Measurements from ENCODE around the gene OCIAD1. TPM values are rescaled to one million over a fixed set of nuclear protein-coding genes. Genes with fewer than 3 reads are reported as not detected.
A peak's percentile ranks its signal among the peaks of the same experiment; 100 is the strongest.
"Not testable (repeated sequence)": the region's sequence is repeated elsewhere in the genome, so short reads cannot be mapped to it uniquely, and the experiment has no call there.

Gene OCIAD1, protein sequence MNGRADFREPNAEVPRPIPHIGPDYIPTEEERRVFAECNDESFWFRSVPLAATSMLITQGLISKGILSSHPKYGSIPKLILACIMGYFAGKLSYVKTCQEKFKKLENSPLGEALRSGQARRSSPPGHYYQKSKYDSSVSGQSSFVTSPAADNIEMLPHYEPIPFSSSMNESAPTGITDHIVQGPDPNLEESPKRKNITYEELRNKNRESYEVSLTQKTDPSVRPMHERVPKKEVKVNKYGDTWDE
- polyA plus RNA-seq (ENCODE audit: insufficient read length in 10 of 10): 100 to 1,000 TPM; 180 to 262 (median 211) TPM
- long read RNA-seq, donor 1, transcript OCIAD1-206 (2 exons, 1,916 nt): minor isoform, 6 of 71 reads
- long read RNA-seq, donor 1, transcript OCIAD1-222 (7 exons, 688 nt): minor isoform, 5 of 71 reads
- long read RNA-seq, donor 1, transcript OCIAD1-201 (9 exons, 1,414 nt): major isoform, 27 of 71 reads
- long read RNA-seq, donor 1, transcript OCIAD1-202 (9 exons, 1,594 nt): minor isoform, 14 of 71 reads
- long read RNA-seq, donor 1, partial matches to known transcripts: 16 of 71 reads
- long read RNA-seq, donor 1, other reads (novel, unspliced or antisense): 0 of 71 reads
- long read RNA-seq, donor 2, transcript OCIAD1-202 (9 exons, 1,594 nt): minor isoform, 8 of 73 reads
- long read RNA-seq, donor 2, transcript OCIAD1-201 (9 exons, 1,414 nt): major isoform, 45 of 73 reads
- long read RNA-seq, donor 2, partial matches to known transcripts: 5 of 73 reads
- long read RNA-seq, donor 2, other reads (novel, unspliced or antisense): 0 of 73 reads
- long read RNA-seq, donor 3: 0 reads
- long read RNA-seq, donor 4, transcript OCIAD1-202 (9 exons, 1,594 nt): minor isoform, 16 of 49 reads
- long read RNA-seq, donor 4, transcript OCIAD1-201 (9 exons, 1,414 nt): major isoform, 22 of 49 reads
- long read RNA-seq, donor 4, partial matches to known transcripts: 0 of 49 reads
- long read RNA-seq, donor 4, other reads (novel, unspliced or antisense): 0 of 49 reads
- long read RNA-seq, donor 5, transcript OCIAD1-202 (9 exons, 1,594 nt): minor isoform, 5 of 70 reads
- long read RNA-seq, donor 5, transcript OCIAD1-201 (9 exons, 1,414 nt): major isoform, 38 of 70 reads
- long read RNA-seq, donor 5, transcript OCIAD1-206 (2 exons, 1,916 nt): minor isoform, 5 of 70 reads
- long read RNA-seq, donor 5, transcript OCIAD1-222 (7 exons, 688 nt): minor isoform, 9 of 70 reads
- long read RNA-seq, donor 5, partial matches to known transcripts: 10 of 70 reads
- long read RNA-seq, donor 5, other reads (novel, unspliced or antisense): 0 of 70 reads
- long read RNA-seq, donor 6, transcript OCIAD1-202 (9 exons, 1,594 nt): minor isoform, 14 of 76 reads
- long read RNA-seq, donor 6, transcript OCIAD1-201 (9 exons, 1,414 nt): major isoform, 44 of 76 reads
- long read RNA-seq, donor 6, transcript OCIAD1-222 (7 exons, 688 nt): minor isoform, 5 of 76 reads
- long read RNA-seq, donor 6, partial matches to known transcripts: 6 of 76 reads
- long read RNA-seq, donor 6, other reads (novel, unspliced or antisense): 0 of 76 reads
- long read RNA-seq, donor 7, transcript OCIAD1-201 (9 exons, 1,414 nt): major isoform, 12 of 52 reads
- long read RNA-seq, donor 7, transcript OCIAD1-202 (9 exons, 1,594 nt): minor isoform, 9 of 52 reads
- long read RNA-seq, donor 7, partial matches to known transcripts: 21 of 52 reads
- long read RNA-seq, donor 7, other reads (novel, unspliced or antisense): 0 of 52 reads
- long read RNA-seq, donor 8, transcript OCIAD1-201 (9 exons, 1,414 nt): major isoform, 24 of 58 reads
- long read RNA-seq, donor 8, transcript OCIAD1-205 (8 exons, 1,756 nt): minor isoform, 5 of 58 reads
- long read RNA-seq, donor 8, transcript OCIAD1-202 (9 exons, 1,594 nt): minor isoform, 7 of 58 reads
- long read RNA-seq, donor 8, partial matches to known transcripts: 19 of 58 reads
- long read RNA-seq, donor 8, other reads (novel, unspliced or antisense): 0 of 58 reads
- long read RNA-seq, donor 9, partial matches to known transcripts: 0 of 5 reads
- long read RNA-seq, donor 9, other reads (novel, unspliced or antisense): 0 of 5 reads

- peak; percentile 99 for DNase-seq
Measured at GRCh38 chr4:48830706-48831531, at the start of gene OCIAD1. Gene OCIAD1, plus strand, starts transcription at chr4:48831088. Its CDS starts 1,537 bp downstream, at chr4:48832625.

DNA sequence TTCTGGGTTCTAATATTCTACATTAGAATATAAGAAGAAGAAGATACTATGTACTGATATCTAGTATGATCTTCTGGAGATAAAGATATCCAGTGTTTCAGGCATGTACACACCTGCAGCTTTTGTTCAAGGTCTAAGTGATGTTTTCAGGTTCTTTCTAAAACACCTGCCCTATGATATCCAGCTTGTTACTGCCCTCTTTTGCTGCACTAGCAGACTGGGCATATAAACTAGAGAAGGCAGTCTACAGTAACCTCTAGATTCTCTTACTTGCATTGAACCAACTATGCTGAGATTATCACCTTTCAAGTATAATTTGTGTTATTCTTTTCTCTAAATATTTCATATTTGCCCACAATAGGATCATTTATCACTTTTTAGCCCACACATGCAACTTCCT is 48.9 kb upstream of the OCIAD1 start:
- DNase-seq: no peak

GRCh38 chr4:48785302-48785701 is 45.6 kb upstream of the OCIAD1 start:
- DNase-seq: no peak

DNA sequence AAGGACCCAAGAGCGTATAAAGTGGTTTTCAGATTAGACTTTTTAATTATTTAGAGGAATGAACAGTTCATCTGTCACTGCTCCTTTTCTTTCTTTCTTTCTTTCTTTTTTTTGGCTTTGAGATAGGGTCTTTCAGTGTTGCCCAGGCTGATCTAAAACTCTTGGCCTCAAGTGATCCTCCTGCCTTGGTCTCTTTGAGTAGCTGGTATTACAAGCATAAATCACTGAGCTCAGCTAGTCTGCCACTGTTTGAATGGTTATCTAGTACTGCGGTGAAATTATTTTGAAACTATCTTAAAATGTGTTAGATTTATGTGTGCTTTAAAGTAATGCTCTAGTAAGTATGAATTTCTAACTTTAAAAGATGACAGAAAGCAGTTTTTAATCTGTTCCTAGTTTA is 44.3 kb upstream of the OCIAD1 start:
- DNase-seq: no peak

GRCh38 chr4:48787056-48787455 is 43.8 kb upstream of the OCIAD1 start:
- DNase-seq: no peak

GRCh38 chr4:48790561-48790960 is 40.3 kb upstream of the OCIAD1 start:
- DNase-seq: no peak

GRCh38 chr4:48791313-48791712 is 39.6 kb upstream of the OCIAD1 start:
- no peak for DNase-seq

- DNase-seq: no peak
Measured at GRCh38 chr4:48792348-48793006, 38.4 kb upstream of the OCIAD1 start.

DNA sequence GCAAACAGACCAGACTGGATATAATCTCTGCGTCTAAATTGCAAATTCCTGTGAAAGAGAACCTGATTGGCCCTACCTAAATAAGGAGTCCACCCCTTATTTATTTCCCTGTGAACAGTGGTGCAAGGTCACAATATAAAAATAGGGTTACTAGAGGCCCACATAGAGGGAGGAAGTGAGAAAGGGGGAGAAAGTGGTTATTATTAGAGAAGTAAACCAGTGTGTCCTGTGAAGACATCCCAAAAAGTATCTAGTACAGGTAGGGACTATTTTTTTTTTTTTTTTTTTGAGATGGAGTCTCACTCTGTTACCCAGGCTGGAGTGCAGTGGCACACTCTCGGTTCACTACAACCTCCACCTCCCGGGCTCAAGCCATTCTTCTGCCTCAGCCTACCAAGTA is 35.8 kb upstream of the OCIAD1 start:
- DNase-seq: no peak

DNA sequence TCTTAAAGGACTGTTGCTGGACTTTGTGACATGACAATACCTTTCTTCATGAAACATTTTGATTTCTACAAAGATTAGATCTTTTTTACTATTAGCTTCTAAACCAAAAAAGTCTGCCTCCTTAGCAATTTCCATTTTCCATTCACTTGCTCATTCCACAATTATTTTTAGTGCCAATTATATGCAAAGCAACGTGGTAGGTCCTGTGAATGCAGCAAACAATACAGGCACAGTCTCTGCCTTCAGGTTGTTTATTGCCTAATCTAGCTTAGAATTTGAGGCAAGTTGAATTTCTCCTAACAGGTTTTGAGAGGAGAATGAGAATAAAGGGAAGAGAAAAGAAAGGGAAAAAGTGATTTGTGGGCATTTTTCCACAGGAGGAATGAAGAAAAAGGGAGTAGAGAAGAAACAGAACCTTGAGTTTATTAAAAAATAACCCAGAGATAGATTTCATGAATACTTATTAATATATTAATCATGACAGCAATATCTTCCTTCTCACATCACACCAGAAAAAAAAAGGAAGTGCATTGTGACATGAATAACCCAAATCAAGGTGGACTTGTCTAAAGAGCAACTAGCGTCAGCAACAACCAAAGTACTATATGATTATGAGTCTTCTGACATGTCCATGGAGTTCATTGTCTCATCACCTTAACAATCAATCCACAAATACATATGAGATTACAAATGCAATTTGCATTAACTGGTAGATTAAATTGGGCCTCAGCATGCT is 34.5 kb upstream of the OCIAD1 start:
- no peak for DNase-seq

DNA sequence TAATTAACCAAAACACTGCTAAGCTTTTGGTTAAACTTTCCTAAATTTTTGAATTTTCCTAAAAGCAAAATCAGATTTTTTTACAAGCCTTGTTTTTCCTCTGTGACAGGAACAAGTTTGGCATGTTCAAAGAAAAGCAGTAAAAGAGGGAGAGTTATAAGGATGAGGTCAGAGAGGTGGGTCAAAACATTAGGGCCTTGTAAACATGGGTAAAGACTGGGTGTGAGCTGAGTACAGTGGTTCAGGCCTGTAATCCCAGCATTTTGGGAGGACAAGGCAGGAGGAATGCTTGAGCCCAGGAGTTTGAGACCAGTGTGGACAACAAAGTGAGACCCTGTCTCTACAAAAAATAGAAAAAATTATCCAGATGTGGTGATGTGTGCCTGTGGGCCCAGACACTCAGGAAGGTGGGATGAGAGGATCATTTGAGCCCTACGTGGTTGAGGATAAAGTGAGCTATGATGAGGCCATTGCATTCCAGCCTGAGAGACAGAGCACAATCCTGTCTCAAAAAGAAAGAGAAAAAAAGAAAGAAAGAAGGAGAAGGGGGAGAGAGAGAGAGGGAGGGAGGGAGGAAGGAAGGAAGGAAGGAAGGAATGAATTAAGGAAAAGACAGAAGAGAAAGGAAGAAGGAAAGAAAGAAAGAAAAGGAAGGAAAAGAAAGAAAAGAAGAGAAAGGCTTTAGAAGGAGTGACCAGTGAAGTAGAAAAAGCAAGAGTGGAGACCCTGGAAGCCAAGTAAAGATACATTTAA is 33.8 kb upstream of the OCIAD1 start:
- DNase-seq: no peak

DNA sequence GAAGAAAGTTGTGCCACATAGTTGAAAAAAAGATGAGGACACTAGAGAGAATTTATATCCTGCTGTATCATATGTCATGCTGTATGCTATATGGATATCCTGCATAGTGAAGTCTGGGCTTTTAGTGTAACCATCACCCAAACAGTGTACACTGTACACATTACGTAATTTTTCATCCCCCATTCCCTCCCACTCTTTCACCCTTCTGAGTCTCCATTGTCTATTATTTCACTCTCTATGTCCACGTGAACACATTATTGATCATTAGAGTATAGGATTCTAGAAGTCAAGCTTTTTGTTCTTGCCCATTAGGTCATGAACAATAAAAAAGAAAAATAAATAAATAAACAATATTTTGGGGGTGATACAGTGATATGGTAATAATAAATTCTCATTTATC is 32.8 kb upstream of the OCIAD1 start:
- DNase-seq: no peak

GRCh38 chr4:48799157-48799556 is 31.7 kb upstream of the OCIAD1 start:
- DNase-seq: no peak

DNA sequence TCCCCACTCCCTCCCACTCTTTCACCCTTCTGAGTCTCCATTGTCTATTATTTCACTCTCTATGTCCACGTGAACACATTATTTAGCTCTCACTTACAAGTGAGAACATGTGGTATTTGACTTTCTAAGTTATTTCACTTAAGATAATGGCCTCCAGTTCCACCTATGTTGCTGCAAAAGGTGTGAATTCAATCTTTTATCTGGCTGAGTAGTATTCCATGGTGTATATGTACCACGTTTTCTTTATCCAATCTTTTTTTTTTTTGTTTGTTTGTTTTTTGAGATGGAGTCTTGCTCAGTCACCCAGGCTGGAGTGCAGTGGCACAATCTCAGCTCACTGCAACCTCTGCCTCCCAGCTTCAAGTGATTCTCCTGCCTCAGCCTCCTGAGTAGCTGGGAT is 30.7 kb upstream of the OCIAD1 start:
- DNase-seq: not testable (repeated sequence)

GRCh38 chr4:48801016-48801715 is 29.7 kb upstream of the OCIAD1 start:
- DNase-seq: no peak

DNA sequence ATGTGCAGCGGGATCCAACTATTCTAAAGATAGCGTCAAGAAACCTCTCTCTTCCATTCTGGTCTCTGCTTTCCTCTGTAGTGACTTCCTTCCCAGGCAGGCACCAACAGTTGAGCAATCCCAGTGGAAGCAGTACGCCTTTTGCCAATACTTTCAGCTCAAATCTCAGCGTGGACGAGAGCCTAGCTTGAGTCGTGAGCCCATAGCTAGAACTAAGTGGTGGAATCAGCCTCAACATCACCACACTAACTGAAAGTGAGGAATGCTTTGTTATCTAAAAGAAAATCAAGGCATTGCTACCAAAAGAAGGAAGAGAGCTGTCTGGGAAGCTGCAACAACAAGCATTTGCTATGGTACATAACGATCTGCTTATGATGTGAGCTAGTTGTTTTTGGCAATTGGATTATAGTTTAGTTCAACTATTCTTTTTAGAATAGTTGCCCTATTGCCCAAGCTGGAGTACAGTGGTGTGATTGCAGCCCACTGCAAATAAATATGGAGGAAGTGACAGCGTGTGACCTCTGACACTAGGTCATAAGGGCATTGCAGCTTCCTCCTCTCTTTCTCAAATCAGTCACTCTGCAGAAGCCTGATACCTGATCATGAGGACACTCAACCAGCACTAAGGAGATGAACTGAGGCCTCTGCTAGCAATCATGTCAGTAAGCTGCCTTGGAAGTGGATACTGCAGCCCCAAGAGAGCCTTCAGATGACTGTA is 26.1 kb upstream of the OCIAD1 start:
- no peak for DNase-seq

Data from muscle of back (tissue), 13 donors.